Tibial artery (tissue), 4 donors: Measurements from ENCODE around the gene COL27A1.
A peak's percentile ranks its signal among the peaks of the same experiment; 100 is the strongest.

Source experiments
- DNase-seq, 2 donors: peaks; one replicate each; pipeline ENCODE4 v3.0.0-alpha.2; 2019
- H3K27ac ChIP-seq, 2 donors: fragments of 200-600 bp; sonication (generic) in 1 of 2; 1 replicate in 1 of 2; 2 replicates in 1 of 2; pipeline ENCODE4 v1.5.1; 2018 to 2019; ENCODE audit warnings: mild to moderate bottlenecking in 1 of 2
- H3K27me3 ChIP-seq, 2 donors: fragments of 200-600 bp; sonication (generic) in 1 of 2; one replicate each; pipeline versions ENCODE4 v1.5.1 to v1.6.0; 2016 to 2019
- H3K36me3 ChIP-seq, 3 donors: fragments of 200-600 bp; sonication (generic) in 2 of 3; one replicate each; pipeline ENCODE4 v1.5.1; 2016 to 2019; ENCODE audit warnings: mild to moderate bottlenecking in 2 of 3
- H3K4me1 ChIP-seq, 4 donors: fragments of 200-600 bp; sonication (generic) in 2 of 4; 1 replicate in 3 of 4; 2 replicates in 1 of 4; pipeline ENCODE4 v1.5.1; 2016 to 2019
- H3K4me3 ChIP-seq, 2 donors: fragments of 200-600 bp; sonication (generic) in 1 of 2; 1 replicate in 1 of 2; 2 replicates in 1 of 2; pipeline ENCODE4 v1.5.1; 2018 to 2019; ENCODE audit warnings: mild to moderate bottlenecking in 2 of 2
- H3K9me3 ChIP-seq, 3 donors: fragments of 200-600 bp; sonication (generic) in 1 of 3; one replicate each; pipeline ENCODE4 v1.5.1; 2016 to 2019
- intact Hi-C: fragments of 100-400 bp; cut with DNase I; formaldehyde crosslinking; loops from one replicate; pipeline ENCODE4 v1.15.0; 2023; ENCODE audit warnings: low total_unique reads
- TF ChIP-seq, protein P1 (sequence below), 2 experiments: fragments of 200-600 bp in 1 of 2; fragments of 450-650 bp in 1 of 2; IDR thresholded peaks; one replicate each; pipeline ENCODE4 v1.5.1; 2017 to 2019; ENCODE audit warnings: antibody characterized with exemption in 2 of 2, mild to moderate bottlenecking in 1 of 2, moderate library complexity in 1 of 2

Gene COL27A1

GRCh38 chr9:114308361-114308950, 153.1 kb downstream of the COL27A1 start:
- H3K4me1 ChIP-seq = peaks cover 0 to 6% (median 0%) of the 10 kb centered on the region in 4 donors
- H3K4me3 ChIP-seq = no peak overlapping the region
- no peak overlapping the region for H3K27ac ChIP-seq
- no peaks in the 10 kb centered on the region for H3K27me3 ChIP-seq
- intact Hi-C loops = no loop called here
- DNase-seq = peak in 1 of 2 donors; percentile 54
- peaks cover 0 to 16% (median 0%) of the 10 kb centered on the region in 3 donors for H3K36me3 ChIP-seq
- TF ChIP-seq, protein P1, sequence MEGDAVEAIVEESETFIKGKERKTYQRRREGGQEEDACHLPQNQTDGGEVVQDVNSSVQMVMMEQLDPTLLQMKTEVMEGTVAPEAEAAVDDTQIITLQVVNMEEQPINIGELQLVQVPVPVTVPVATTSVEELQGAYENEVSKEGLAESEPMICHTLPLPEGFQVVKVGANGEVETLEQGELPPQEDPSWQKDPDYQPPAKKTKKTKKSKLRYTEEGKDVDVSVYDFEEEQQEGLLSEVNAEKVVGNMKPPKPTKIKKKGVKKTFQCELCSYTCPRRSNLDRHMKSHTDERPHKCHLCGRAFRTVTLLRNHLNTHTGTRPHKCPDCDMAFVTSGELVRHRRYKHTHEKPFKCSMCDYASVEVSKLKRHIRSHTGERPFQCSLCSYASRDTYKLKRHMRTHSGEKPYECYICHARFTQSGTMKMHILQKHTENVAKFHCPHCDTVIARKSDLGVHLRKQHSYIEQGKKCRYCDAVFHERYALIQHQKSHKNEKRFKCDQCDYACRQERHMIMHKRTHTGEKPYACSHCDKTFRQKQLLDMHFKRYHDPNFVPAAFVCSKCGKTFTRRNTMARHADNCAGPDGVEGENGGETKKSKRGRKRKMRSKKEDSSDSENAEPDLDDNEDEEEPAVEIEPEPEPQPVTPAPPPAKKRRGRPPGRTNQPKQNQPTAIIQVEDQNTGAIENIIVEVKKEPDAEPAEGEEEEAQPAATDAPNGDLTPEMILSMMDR (IDR thresholded peaks at IDR 0.05) = no peak
- H3K9me3 ChIP-seq = no peaks in the 10 kb centered on the region

GRCh38 chr9:114309096-114309495, 153.8 kb downstream of the COL27A1 start:
- H3K27me3 ChIP-seq = no peaks in the 10 kb centered on the region
- H3K9me3 ChIP-seq = no peaks in the 10 kb centered on the region
- DNase-seq = no peak
- no peak overlapping the region for H3K4me3 ChIP-seq
- TF ChIP-seq, protein P1 (IDR thresholded peaks at IDR 0.05) = no peak
- no peak overlapping the region for H3K27ac ChIP-seq
- peaks cover 0 to 16% (median 0%) of the 10 kb centered on the region in 3 donors for H3K36me3 ChIP-seq
- intact Hi-C loops = no loop called here
- H3K4me1 ChIP-seq = peaks cover 0 to 6% (median 0%) of the 10 kb centered on the region in 4 donors

GRCh38 chr9:114310471-114311450, 155.4 kb downstream of the COL27A1 start:
- H3K9me3 ChIP-seq = no peaks in the 10 kb centered on the region
- peaks cover 0 to 2% (median 0%) of the 10 kb centered on the region in 4 donors for H3K4me1 ChIP-seq
- DNase-seq = peak in 1 of 2 donors; percentile 43
- TF ChIP-seq, protein P1 (IDR thresholded peaks at IDR 0.05) = no peak
- peaks cover 0 to 16% (median 0%) of the 10 kb centered on the region in 3 donors for H3K36me3 ChIP-seq
- H3K27me3 ChIP-seq = no peaks in the 10 kb centered on the region
- no peak overlapping the region for H3K4me3 ChIP-seq
- H3K27ac ChIP-seq = no peak overlapping the region
- intact Hi-C loops = no loop called here

- H3K9me3 ChIP-seq = no peaks in the 10 kb centered on the region
- no peak overlapping the region for H3K27ac ChIP-seq
- TF ChIP-seq, protein P1 (IDR thresholded peaks at IDR 0.05) = no peak
- no peaks in the 10 kb centered on the region for H3K27me3 ChIP-seq
- peaks cover 0 to 16% (median 0%) of the 10 kb centered on the region in 3 donors for H3K36me3 ChIP-seq
- intact Hi-C loops = no loop called here
- H3K4me3 ChIP-seq = no peak overlapping the region
- peak in 1 of 2 donors; percentile 32 for DNase-seq
- no peaks in the 10 kb centered on the region for H3K4me1 ChIP-seq
Measured at GRCh38 chr9:114311571-114312512, 156.5 kb downstream of the COL27A1 start.

GRCh38 chr9:114312513-114312875, 157.2 kb downstream of the COL27A1 start:
- Histone ChIP-seq H3K9me3 (no peaks in the 10 kb centered on the region), H3K27ac (no peak overlapping the region), H3K36me3 (peaks cover 0 to 16% (median 0%) of the 10 kb centered on the region in 3 donors), H3K4me3 (no peak overlapping the region), H3K27me3 (no peaks in the 10 kb centered on the region), H3K4me1 (no peaks in the 10 kb centered on the region)
- intact Hi-C loops = no loop called here
- TF ChIP-seq, protein P1 (IDR thresholded peaks at IDR 0.05) = no peak
- peak in 1 of 2 donors; percentile 35 for DNase-seq
